HG02588 (cell line): ENCODE results near the gene KRT6C.

Source experiments
- ATAC-seq: cut with Tn5 transposase; IDR thresholded peaks from one replicate; pipeline ENCODE4 v1.9.1; 2021; ENCODE audit warnings: mild to moderate bottlenecking, moderate library complexity; ENCODE audit not compliant: unreplicated experiment

The KRT6C gene

GRCh38 chr12:52436000-52436827, 37.4 kb downstream of the KRT6C start:
- ATAC-seq, result no peak

- ATAC-seq, result no peak
Measured at GRCh38 chr12:52435659-52435999, 38.0 kb downstream of the KRT6C start.

- no peak for ATAC-seq
Measured at GRCh38 chr12:52434760-52435530, 38.7 kb downstream of the KRT6C start.

- ATAC-seq, result no peak
Measured at GRCh38 chr12:52434081-52434733, 39.4 kb downstream of the KRT6C start, which contains the start of gene KRT75. Gene KRT75, minus strand, starts transcription at chr12:52434371. Its CDS starts 67 bp downstream, at chr12:52434304.

DNA sequence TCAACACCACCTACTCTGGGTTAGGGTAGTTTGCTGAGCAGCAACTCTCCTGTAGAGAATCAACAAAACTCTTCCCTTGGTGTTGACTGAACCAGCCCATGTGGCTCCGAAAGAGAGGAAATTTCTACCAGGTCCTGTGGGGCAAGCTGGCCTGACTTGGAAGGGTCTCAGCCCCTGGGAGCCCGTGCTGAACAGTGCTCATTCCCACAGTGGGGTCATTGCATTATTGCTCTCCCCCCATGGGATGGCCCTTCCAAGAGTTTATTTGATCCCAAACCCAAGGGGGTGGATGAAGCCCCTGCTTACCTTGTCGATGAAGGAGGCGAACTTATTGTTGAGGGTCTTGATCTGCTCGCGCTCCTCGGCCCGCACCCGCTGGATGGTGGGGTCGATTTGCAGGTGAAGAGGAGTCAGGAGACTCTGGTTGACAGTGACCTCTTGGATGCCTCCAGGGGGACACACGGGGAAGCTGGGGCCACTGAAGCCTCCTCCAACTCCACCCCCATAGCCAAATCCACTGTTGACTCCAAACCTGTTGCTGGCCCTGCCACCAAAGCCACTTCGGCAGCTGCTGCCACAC, 40.0 kb downstream of the KRT6C start:
- ATAC-seq, result no peak

DNA sequence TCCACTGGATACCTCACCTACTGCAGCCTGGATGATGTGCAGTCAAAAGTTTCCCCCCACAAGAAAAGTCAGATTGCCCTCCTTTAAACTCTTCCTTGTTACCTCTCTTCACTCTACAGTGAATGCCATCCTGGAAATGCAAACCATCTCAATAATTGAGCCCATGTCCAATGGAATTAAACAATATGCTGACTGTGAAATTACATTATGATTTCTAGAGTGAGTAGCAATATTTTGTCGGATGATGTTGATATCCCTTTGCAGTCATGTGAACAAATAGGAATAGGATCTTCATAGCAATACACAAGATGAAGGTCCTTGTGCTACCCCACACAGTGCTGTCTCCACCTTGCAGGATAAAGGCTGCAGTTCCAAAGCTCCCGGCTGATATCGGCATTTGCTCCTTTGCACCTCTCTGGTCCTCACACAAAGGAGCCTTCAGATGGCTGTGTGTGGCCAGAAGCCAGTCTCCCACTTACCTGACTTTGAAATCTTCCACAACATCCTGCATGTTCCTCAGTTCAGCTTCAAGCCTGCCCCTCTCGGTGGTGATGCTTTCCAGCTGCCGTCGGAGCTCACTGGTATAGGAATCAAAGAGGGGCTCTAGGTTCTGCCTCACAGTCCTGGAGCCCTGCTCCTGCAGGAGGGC, 40.9 kb downstream of the KRT6C start:
- ATAC-seq, result no peak

DNA sequence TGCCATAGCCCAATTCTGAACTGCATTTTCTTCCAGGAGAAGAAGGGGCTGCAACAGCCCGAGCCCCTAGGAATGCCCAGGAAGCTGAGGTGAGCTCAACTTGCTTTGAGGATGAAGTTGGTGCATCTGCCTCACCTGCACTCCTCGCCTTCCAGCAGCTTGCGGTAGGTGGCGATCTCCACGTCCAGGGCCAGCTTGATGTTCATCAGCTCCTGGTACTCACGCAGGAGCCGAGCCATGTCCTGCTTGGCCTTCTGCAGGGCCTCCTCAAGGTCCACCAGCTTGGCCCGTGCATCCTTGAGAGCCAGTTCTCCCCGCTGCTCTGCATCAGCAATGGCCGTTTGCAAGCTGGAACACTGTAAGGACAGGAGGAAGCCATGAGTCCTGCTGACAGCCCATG, 45.5 kb downstream of the KRT6C start:
- ATAC-seq, result no peak

DNA sequence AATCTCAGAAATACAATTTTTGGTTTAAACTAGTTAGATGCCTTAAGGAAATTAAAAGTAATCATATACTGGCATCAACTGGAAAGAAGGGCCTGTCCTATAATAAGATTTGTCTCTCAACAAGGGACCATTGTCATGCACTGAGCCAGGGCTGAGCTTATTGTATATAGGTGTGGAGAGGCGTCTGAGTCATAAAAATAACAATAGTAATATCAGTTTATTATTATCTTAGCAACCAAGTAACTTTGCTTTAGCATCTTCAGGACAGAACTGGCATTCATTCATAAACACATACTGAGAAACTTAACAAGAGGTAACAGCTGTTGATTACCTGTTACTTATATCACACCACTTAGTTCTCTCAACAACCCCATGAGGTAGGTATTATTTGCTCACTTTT, 46.5 kb downstream of the KRT6C start:
- no peak for ATAC-seq

- no peak for ATAC-seq
Measured at GRCh38 chr12:52426034-52426433, 47.6 kb downstream of the KRT6C start.

- ATAC-seq, result no peak
Measured at GRCh38 chr12:52425466-52425865, 48.1 kb downstream of the KRT6C start.

DNA sequence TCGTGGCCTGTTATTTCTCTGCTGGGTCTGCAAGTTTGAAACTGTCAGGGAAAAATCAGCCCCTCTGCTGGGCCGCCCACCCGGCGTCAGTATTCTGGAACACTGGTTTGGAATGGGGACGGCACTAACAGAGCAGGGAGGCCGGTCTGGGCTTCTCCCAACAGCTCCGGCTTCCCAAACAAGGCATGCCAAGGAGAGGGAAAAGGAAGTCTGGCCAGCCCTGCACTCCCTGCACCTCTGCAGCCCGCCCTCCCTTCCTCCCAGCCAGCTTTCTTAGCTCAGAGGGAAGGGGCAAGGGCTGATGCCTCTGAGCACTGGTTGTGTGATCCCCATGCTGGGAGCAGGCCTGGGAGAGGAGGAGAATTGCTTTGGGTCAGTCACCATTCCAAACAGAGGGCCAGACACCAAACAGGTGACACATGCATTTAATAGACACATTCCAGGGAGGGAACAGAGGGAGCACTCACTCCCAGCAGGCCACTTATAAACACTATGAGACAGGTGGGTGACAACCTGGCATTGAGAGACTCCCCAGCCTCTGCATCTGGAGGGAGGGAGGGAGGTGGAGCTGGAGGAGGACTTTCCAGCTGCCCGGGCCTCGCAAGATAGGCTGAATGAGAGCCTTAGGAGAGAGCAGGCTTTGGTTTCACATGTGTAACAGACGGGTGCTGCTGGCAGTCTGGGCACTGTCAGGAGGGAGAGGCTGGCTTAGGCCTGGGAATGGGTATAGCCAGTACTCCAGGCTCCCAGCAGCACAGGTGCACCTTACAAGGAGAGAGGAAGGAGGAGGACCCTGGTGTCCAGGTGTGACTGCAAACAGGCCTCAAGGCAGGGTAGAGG, 49.7 kb downstream of the KRT6C start:
- no peak for ATAC-seq

- no peak for ATAC-seq
Measured at GRCh38 chr12:52423035-52423434, 50.6 kb downstream of the KRT6C start.

GRCh38 chr12:52419656-52420055, 53.9 kb downstream of the KRT6C start:
- no peak for ATAC-seq

DNA sequence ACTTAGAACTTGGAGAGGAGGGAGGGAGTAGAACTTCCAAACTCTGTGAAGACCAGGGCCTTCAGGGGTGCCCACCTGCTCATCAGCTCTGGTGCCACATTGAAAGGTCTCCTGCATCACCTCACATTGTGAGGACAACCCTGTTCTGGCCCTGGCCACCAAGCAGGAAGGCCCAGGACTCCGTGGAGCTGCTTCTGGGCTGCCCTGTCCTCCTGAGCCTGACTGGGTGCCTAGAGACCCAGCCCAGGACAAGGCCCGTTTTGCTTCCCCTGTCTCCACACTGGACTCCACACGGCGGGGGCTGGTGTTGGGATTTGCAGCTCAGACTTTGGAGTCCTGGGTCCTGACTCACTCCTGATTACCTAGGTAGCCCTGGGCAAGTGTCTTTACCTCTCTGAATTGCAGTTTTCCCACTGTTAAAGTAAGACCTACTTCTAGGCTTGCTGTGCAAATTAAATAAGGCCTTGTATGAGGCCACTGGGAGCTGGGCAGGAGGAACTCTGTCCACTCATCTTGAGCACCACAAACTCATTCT, 55.0 kb downstream of the KRT6C start:
- no peak for ATAC-seq
